ENCODE data around the gene NPIPB6.
"Not testable (repeated sequence)": the region's sequence is repeated elsewhere in the genome, so short reads cannot be mapped to it uniquely, and the experiment has no call there.

NPIPB6 gene

DNA sequence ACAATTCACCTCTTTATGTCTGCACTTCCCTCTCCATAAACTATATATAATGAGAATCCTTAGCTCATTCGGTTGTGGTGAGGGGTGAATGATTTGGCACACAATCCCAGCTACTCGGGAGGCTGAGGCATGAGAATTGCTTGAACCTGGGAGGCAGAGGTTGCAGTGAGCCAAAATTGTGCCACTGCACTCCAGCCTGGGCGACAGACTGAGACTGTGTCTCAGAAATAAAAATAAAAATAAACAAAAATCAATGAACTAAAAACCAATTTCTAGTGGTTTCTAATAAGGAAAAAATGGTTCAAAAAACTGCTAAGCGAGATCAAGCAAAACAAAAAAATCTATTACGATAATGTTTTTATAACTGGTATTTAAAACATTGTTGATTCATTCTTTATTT, at the start of gene NPIPB6:
TSS of gene NPIPB6 (minus strand) at position 101 of the 400 bp plus-strand sequence. CDS start 686 bp downstream, outside the sequence.
- not testable (repeated sequence) for DNase-seq (ENCODE audit: low spot score)

DNA sequence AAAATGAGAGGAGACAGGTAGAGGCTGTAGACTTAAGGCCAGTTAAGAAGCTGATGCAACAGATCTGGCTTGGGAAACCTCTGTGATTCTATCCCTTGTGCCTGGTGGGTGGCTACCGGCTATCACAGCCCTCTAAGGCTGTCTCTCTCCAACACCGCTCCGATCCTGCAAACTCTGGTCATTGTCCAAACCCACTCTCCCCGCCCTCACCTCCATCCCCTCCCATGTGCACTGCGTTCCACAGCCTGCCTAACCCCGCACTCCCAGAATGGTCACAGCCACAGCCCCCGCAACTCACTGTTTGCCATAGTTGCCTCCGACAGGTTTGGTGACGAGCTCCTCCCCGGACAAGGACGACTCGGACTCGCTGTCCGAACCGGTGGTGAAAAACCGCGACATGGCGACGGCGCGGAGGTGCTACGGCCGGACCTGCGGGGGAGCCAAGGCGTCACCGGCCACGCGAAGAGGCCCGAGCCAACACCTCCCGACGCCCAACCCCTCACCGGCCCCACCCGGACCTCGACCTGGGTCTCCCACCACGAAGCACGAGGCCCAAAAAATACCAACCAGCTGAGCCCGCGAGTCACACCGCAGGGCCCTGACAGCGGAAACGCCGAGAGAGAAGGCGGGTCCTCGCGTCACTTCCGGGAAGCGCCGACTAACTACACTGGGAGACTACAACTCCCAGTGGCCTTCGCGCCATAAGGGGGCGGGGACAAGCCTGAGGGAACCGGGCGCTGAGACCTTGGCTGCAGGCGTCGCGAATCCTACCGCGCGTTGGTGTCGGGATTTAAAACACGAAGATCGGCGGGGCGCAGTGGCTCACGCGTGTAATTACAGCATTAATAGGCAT, 40.1 kb upstream of the NPIPB6 start, which contains the start of gene EIF3CL:
TSS of gene EIF3CL (minus strand) at position 622 of the 853 bp plus-strand sequence. CDS start at position 399, 223 bp downstream.
- DNase-seq (ENCODE audit: low spot score), result not testable (repeated sequence)

DNA sequence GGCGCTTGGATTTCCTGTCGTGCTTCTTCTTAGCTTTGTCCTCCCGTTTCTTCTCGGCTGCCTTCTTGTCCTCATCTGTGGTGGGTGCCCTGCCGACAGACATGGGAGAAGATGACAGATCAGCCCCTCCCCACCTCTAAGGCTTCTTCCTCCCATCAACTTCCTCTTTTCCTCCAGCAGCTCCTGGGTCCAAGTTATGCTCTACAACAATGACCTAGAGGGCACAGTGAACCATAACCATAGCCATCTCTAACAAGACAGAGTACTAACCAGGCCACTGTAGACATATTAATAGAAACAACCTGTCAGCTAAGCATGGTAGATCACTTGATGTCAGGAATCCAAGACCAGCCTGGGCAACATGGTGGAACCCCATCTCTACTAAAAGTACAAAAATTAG, 28.7 kb upstream of the NPIPB6 start:
- not testable (repeated sequence) for DNase-seq (ENCODE audit: low spot score)

DNA sequence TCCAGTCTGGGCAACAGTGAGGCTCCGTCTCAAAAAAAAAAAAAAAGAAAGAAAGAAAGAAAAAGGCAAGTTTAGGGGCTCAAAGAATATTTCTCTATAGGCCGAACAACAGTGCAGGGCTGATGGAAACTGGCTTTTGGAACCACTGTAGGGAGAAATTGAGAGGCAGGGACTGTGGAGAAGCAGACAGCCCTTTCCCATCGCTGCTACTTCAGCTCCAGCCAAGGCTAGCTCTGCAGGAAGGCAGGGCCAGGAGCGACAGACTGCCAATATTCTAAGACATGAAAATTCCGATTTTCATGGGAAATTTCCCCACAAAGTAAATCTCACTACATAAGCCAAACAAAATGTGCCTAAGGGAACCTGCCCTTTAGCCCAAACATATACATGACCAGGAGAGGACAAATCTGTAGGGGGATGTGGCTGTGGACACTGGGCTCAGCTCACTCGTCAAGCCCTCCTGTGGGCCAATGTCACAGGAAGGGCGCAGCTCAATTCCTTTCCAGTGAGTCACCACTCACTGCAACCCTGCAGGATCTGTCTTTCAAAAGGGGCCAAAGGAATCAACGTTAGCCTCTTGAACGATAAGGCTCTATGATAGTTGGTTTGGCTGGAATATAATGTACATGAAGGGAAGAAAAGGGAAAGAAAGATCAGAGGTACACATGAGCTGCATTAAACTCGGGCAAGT, 19.0 kb upstream of the NPIPB6 start:
- not testable (repeated sequence) for DNase-seq (ENCODE audit: low spot score)

DNA sequence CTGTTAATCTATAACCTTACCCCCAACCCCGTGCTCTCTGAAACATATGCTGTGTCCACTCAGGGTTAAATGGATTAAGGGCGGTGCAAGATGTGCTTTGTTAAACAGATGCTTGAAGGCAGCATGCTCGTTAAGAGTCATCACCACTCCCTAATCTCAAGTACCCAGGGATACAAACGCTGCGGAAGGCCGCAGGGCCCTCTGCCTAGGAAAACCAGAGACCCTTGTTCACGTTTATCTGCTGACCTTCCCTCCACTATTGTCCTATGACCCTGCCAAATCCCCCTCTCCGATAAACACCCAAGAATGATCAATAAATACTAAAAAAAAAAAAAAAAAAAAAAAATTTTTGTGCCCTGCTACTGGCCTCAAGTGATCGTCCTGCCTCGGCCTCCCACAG, 14.5 kb upstream of the NPIPB6 start:
- DNase-seq (ENCODE audit: low spot score), result not testable (repeated sequence)

DNA sequence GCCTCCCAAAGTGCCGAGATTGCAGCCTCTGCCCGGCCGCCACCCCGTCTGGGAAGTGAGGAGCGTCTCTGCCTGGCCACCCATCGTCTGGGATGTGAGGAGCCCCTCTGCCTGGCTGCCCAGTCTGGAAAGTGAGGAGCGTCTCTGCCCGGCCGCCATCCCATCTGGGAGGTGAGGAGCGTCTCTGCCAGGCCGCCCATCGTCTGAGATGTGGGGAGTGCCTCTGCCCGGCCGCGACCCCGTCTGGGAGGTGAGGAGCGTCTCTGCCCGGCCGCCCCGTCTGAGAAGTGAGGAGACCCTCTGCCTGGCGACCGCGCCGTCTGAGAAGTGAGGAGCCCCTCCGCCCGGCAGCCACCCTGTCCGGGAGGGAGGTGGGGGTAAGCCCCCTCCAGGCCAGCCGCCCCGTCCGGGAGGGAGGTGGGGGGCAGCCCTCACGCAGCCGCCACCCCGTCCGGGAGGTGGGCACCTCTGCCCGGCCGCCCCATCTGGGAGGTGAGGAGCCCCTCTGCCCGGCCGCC, 13.9 kb upstream of the NPIPB6 start:
- not testable (repeated sequence) for DNase-seq (ENCODE audit: low spot score)

DNA sequence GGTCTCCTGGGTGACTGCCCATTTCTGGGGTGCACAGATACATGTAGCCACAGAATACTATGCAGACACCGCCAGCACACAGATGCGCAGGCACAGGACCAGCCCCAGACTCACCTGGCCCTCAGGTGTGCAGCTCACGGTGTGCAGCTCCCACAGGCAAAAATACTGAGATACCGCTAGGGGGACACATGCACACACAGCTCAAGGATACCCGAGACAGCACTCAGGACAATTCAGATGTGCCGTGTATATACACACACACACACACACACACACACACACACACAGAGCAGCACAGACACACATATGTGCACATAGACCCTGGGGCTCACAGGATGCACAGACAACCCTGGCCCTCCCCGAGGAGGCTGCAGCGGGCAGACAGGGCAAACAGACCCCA, 11.8 kb upstream of the NPIPB6 start:
- DNase-seq (ENCODE audit: low spot score), result not testable (repeated sequence)

DNA sequence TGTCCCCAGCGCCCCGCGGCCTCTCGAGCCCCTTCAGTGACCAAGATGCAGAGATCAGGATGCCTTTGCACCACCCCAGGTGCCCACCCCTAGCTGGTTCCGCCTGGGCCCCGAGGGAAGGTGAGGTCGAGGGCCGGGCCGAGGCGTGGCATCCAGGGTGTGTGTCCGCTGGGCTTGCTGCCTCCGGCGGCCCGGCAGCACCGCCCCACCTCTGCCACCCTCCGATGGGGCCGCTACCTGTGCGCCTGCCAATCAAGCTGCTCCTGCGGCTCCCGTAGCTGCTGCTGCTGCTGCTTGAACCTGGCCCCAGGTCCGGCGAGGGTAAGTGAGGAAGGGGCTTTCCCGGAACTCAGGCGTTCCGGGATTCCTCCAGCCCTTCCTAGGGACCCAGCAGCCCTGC, 11.0 kb upstream of the NPIPB6 start:
- DNase-seq (ENCODE audit: low spot score), result not testable (repeated sequence)

DNA sequence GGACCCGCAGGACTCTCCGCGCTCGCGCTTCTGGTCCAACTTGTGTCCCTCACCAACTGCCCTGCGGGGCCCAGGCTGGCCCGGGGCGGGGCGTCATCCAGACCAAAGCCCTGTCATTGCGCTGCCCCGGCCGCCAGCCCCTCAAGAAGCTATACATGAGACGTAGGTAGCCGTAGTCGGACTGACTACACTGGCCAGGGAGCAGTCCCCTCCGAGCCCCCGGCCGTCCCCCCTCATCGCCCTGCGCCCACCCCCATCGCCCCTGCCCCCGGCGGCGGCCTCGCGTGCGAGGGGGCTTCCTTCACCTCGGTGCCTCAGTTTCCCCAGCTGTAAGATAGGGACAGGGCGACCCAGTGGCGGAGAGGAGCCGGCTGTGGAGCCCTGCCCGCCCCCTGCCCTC, 4.6 kb upstream of the NPIPB6 start:
- not testable (repeated sequence) for DNase-seq (ENCODE audit: low spot score)

DNA sequence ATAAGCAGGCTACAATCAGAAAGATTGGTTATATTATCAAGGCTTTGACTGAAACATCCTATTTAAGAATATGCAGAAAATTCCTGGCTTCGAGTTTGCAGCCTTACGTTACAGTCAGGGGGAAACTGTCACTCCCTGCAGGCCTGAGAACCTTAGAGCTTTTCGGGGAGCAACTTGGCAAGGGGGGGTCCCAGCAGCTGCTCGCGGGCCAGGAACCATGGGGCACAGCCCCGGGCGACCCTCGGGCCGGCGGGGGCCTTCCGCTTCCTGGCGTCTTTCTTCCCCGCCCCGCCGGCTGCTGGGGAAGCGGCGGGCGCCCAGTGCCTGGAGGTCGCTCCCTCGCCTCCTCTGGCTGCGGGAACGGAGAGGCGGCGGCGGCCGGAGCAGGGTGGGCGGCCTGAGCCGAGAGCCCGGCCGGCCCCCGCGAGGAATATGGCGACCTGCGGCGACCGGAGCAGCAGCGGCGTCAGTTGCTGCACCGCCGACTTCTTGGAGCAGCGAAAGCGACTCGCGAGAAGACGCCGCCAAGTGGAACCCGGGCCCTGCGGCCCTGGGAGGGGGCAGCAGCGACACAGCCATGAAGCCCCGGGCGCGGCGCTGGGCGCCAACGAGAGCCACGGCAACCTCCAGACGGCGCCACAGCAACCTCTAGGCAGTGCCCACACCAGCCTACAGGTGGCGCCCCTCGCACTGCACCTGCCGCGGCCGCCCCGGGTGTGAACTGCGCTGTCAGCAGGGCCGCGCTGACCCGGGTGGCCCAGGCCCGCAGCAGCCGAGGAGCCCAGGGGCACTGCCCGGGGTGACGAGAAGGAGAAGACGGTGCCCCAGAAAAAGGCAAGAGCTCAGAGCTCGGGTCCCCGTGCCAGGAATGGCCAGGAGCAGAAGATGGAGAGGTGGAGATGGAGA, 1.2 kb upstream of the NPIPB6 start:
- not testable (repeated sequence) for DNase-seq (ENCODE audit: low spot score)

DNA sequence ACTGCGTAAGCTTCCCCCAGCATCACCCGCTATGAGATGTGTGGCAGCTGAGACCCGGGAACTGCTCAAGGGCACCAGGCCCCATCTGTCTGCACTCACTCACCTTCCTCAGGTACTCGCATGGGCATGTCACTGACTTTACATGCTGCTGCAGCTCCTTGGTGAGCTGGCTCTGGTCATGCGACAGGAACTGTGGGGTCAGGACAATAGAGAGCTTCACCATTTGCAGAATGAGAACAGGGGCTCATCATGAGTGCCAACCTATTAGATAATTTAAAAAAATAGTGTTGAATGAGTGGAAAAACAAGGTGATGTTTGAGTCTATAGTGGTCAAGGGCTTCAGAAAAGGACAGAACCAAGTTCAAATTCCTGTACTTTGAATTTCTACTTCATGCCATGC, 708 bp downstream of the NPIPB6 start:
- DNase-seq (ENCODE audit: low spot score), result not testable (repeated sequence)

DNA sequence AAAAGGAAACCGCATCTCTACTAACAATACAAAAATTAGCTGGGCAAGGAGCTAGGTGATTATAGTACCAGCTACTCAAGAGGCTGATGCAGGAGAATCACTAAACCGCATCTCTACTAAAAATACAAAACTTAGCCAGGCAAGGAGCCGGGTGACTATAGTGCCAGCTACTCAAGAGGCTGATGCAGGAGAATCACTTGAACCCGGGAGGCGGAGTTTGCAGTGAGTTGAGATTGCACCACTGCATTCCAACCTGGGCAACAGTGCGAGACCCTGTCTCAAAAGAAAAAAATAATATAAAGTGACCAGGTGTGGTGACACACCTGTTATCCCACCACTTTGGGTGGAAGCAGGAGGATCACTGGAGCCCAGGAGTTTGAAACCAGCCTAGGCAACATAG, 25.1 kb downstream of the NPIPB6 start:
- not testable (repeated sequence) for DNase-seq (ENCODE audit: low spot score)

DNA sequence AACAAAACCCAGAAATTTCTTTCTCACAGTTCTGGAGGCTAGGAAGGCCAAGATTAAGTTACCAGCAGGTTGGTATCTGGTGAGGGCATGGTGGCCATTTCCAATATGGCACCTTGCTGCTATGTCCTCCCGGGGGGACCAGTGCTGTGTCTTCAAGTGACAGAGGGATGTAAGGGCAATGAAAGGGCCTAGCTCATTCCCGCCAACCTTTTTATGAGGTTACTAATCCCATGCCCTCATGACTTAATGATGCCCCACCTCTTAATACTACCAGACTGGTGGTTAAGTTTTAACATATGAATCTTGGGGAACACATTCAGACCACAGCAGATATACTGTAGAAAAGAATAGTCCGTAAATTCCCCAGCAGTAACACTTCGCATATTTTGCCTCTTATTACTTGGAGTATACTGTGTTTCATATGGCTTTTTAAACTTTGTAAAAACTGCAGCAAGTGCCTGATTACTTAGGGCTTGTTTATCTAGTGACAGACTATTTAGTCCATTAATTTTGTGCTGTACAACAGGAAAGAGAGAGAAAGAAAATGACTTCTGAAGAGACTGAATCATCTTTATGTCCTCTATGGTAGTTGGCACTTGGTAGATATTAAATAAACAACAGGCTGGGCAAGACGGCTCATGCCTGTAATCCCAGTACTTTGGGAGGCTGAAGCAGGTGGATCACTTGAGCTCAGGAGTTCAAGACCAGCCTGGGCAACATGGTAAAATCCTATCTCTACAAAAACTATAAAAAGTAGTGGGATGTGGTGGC, 26.2 kb downstream of the NPIPB6 start:
- DNase-seq (ENCODE audit: low spot score), result not testable (repeated sequence)

DNA sequence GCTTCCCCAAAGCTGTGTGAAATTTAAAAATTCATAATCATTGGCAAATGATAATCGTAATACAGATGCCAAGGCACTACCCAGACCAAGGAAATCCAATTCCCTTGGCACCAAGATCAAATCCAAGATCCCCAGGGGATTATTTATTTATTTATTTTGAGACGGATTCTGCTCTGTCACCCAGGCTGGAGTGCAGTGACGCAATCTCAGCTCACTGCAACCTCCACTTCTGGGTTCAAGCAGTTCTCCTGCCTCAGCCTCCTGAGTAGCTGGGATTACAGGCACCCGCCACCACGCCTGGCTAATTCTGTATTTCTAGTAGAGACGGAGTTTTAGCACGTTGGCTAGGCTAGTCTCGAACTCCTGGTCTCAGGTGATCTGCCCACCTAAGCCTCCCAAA, 27.6 kb downstream of the NPIPB6 start:
- DNase-seq (ENCODE audit: low spot score), result not testable (repeated sequence)

DNA sequence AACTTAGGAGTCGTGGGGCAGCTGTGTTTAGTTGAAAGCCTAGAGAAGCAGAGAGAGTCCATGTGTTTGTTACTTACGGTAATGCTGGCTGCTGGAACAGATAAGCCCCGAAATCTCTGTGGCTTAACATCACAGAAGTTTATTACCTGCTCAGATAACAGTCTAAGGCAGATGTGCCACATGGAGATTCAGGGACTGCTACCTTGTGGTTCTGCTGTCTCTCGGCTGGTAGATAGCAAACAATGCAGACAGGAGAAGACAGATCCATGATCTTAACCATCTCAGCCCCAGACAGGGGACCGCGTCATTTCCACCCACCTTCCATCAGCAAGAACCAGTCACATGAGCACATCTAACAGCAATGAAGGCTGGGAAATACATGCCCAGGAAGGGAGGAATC, 30.7 kb downstream of the NPIPB6 start:
- not testable (repeated sequence) for DNase-seq (ENCODE audit: low spot score)

DNA sequence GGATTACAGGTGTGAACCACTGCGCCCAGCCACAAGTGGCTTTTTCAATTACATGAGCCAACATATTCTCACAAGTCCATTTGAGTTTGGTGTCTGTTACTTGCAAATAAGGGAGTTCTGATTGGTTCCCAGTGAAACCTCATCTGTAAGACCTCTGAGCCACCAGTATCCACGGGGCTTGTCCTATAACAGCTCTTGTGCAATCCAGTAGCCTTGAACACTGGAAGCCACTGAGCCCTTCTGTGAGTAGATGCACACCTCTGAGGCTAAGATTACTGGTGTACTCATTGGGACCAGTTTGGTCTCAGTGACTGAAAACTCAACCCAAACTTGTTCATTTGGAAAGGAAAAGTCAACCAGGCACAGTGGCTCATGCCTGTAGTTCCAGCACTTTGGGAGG, 32.3 kb downstream of the NPIPB6 start:
- DNase-seq (ENCODE audit: low spot score), result not testable (repeated sequence)

DNA sequence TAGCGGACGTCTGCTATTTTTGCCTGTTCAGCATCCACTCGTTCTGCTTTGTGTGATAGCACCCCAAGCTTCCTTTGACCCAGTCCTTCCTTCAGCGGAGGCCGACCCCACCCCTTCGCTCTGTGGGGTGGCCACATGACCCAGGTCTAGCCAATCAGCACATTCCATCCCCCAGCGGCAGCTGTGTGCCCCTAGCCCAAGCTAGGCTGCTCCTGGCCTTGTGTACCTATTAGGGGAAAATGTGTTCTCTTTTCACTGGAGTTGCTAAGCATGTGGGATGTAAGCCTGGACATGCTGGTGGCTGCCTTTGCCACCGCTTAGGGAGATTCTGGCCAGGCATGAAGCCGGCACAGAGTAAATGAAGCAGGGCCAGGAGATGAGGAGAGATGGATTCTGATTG, 33.1 kb downstream of the NPIPB6 start:
- peak; percentile 63 for DNase-seq (ENCODE audit: low spot score)

DNA sequence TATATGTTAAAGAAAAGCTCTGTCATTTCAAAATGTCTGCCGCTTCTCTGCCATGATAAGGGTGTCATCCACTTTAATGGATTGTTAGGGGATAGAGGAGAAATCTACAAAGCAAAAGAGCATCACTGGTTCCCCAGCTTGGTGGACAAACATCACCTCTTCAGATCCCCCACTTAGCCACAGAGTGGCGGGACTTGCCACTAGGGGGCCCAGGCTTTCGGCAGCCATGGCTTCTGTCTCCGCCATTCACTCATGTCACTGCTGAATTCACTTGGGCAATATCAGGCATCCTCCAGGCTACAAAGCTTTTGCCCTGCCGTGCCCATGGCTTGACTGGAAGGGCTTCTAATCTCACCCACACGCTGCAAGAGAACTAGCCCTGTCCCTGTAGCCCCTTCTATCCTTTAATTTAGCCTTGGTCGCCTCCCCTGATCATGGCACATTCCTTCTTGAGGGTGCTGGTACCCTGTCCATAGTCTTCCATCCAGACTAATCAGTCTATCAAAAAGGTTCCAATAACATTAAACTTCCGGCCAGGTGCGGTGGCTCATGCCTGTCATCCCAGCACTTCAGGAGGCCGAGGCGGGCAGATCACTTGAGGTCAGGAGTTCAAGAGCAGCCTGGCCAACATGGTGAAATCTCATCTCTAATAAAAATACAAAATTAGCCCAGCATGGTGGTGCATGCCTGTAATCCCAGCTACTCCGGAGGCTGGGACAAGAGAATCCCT, 36.3 kb downstream of the NPIPB6 start:
- peak; percentile 35 for DNase-seq (ENCODE audit: low spot score)

DNA sequence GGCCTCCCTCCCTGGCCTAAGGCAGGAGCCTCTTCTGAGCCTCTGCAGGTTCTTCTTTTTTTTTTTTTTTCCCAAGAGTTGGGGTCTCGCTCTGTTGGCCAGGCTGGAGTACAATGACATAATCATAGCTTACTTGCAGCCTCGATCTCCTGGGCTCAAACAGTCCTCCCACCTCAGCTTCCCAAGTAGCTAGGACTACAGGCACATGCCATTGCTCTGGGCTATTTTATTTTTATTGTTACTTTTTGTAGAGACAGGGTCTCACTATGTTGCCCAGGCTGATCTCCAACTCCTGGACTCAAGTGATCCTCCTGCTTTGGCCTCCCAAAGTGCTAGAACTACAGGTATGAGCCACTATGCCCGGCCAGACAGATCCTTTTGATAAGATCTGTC, 38.4 kb downstream of the NPIPB6 start:
- no peak for DNase-seq (ENCODE audit: low spot score)

DNA sequence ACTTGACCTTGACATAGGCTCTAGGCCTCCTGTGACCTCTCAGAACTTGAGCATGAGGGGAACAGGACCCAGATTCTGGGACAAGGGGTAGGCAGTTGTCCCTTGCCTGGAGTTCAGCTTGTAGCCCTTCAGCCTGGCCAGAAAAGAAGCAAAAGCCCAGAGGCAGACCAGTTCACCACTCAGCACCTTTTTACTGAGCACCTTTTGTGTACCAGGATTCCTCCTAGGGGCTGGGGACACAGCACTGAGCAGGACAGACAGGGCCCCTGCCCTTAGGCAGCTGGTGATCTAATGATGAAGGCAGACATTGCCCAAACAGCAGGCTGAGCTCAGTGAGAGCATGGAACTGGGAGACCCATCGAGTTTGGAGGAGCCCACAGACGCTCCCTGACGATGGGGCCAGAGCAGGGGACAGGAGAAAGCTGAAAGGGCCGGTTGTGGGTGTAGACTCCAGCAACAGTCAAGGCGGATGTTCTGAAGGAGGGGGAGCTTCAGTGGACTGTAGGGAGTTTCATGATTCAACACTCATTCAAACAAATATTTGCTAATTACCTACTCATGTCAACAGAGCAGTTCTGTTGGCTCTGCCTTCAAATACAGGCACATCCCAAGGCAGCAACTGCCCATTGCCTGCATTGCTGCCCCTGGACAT, 38.9 kb downstream of the NPIPB6 start:
- no peak for DNase-seq (ENCODE audit: low spot score)

All from globus pallidus (tissue), 1 donor.